ENCODE results near the gene TSTD2.

The TSTD2 gene

DNA sequence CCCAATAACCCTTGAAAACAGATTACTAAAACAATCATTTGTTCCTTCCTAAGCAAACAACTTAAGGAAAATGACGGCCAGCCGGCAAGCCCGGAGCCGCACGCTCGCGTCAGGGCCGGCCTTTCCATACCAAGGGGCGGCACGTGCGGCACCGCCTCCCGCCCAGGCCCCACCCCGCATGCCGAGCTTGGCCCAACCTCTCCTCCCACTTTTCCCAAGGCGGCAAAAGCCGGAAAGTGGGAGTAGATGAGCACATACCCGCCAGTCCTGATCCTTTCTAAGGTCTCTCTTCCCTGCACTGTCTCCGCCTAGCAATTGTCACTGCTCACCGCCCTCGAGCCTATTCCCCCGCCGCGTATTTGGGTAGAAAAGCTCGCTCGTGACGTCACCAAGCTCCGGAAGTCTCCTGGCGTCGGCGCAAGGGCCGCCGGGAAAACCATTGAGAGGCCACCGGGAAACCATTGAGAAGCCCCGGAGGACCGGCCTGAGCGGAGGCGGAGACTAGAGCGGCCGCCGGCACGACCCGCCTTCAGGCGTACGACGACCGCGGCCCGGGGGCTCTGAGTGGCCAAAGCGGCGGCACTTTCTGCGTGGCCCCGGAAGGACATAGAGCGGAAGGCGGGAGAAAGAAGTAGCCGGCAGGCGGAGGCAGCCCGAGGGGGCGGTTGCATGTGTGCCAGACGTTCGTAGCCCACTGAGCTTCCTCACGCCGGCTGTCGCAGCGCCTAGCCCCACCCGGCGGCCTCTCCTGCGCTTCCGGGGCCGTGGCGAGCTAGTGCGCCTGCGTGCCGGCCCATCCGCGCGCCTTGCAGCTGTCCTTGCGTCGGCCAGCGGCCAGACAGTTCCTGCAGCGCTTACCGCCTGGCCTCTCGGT is at the start of gene TSTD2, which contains the start of gene NCBP1:
TSS of gene TSTD2 (minus strand) at position 384 of the 874 bp plus-strand sequence. CDS start 5,806 bp downstream, outside the sequence.
TSS of gene NCBP1 (plus strand) at position 837 of the 874 bp plus-strand sequence. CDS start 61 bp downstream, outside the sequence.
- DNase-seq (ENCODE audit: low read depth) = peak; percentile 92
- TF ChIP-seq, protein P1, sequence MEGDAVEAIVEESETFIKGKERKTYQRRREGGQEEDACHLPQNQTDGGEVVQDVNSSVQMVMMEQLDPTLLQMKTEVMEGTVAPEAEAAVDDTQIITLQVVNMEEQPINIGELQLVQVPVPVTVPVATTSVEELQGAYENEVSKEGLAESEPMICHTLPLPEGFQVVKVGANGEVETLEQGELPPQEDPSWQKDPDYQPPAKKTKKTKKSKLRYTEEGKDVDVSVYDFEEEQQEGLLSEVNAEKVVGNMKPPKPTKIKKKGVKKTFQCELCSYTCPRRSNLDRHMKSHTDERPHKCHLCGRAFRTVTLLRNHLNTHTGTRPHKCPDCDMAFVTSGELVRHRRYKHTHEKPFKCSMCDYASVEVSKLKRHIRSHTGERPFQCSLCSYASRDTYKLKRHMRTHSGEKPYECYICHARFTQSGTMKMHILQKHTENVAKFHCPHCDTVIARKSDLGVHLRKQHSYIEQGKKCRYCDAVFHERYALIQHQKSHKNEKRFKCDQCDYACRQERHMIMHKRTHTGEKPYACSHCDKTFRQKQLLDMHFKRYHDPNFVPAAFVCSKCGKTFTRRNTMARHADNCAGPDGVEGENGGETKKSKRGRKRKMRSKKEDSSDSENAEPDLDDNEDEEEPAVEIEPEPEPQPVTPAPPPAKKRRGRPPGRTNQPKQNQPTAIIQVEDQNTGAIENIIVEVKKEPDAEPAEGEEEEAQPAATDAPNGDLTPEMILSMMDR (IDR thresholded peaks at IDR 0.05; ENCODE audit: control insufficient read depth, insufficient read depth, low read depth, low read length, missing control alignments) = peak; percentile 2
- peak within 1 kb of the TSS; percentile 88 for H3K4me3 ChIP-seq (ENCODE audit: control insufficient read depth, low read depth, low read length)

DNA sequence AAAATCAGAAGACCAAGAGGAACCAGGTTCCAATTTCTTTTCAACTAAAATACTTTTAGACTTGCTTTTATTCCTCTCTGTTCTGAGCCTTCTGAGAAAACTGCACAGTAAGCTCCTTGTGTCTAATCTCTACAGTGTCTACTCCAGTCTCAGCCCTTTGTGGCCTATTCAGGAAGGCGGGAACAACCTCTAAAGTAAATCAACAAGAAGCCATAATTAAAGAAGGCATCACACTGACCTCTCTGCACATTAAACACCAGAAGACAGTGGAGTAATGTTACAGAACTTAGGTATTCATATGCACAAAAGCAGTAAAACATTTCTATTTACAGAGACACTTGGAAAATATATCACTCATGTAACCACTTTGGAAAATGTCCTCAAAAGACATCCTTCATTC is 49.1 kb upstream of the TSTD2 start:
- TF ChIP-seq, protein P1 (IDR thresholded peaks at IDR 0.05; ENCODE audit: control insufficient read depth, insufficient read depth, low read depth, low read length, missing control alignments) = no peak
- DNase-seq (ENCODE audit: low read depth) = no peak

DNA sequence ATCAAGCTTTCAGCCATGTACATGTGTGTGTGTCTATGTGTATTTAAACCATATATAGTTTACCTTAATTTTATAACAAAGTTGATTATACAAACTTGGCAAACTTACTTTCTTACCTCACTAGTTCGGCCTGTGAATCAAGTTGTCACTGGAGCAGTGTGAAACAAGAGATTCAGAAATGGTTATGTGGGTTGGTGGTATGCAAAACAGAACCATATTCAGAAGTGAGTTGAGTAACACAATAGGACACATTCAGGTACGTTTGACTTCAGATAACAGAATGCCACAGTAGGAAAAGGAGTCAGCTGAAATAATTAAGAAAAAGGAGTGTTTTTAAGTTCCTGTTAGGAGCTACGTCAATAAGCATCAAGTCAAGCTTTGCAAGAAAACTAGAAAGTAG is 42.5 kb upstream of the TSTD2 start:
- DNase-seq (ENCODE audit: low read depth) = no peak
- TF ChIP-seq, protein P1 (IDR thresholded peaks at IDR 0.05; ENCODE audit: control insufficient read depth, insufficient read depth, low read depth, low read length, missing control alignments) = no peak
- no peak overlapping the region for H3K4me3 ChIP-seq (ENCODE audit: control insufficient read depth, low read depth, low read length)

More for the DNA sequence above, 49.1 kb upstream of the TSTD2 start:
- H3K4me3 ChIP-seq (ENCODE audit: control insufficient read depth, low read depth, low read length) = no peak overlapping the region

DNA sequence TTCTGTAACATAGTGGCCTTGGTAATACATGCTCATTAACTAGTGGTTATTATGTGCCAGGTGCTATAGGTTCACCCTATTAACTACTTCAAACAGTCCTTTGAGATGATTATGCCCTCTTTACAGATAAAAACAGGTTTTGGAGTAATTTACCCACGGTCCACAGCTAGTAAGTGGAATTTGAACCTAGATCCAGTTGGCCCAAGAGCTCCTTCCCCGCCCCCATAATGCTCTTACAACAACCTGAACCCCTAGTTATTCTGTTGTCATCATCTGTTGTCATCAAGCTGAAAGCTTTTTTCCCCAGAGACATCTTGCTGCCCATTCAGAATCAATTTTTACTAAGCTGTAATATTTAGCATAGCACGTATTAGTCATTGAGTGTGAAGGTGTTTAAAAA is 40.8 kb upstream of the TSTD2 start:
- DNase-seq (ENCODE audit: low read depth) = no peak
- TF ChIP-seq, protein P1 (IDR thresholded peaks at IDR 0.05; ENCODE audit: control insufficient read depth, insufficient read depth, low read depth, low read length, missing control alignments) = no peak
- H3K4me3 ChIP-seq (ENCODE audit: control insufficient read depth, low read depth, low read length) = no peak overlapping the region

DNA sequence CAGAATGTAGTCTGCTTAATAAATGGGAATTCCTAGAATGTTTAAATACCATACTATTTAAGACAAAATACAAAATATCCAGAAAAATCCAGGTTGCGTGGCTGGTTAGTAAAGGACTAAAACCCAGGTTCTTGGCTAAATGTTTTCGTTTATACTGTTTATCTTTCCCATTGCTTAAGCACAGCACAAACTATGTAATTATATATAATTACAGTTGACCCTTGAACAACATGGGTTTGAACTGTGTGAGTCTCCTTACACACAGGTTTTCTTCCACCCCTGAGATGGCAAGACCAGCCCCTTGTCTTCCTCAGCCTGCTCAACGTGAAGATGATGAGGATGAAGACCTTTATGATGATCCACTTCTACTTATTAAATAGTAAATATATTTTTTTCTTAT is 39.2 kb upstream of the TSTD2 start:
- no peak overlapping the region for H3K4me3 ChIP-seq (ENCODE audit: control insufficient read depth, low read depth, low read length)
- TF ChIP-seq, protein P1 (IDR thresholded peaks at IDR 0.05; ENCODE audit: control insufficient read depth, insufficient read depth, low read depth, low read length, missing control alignments) = no peak
- no peak for DNase-seq (ENCODE audit: low read depth)

DNA sequence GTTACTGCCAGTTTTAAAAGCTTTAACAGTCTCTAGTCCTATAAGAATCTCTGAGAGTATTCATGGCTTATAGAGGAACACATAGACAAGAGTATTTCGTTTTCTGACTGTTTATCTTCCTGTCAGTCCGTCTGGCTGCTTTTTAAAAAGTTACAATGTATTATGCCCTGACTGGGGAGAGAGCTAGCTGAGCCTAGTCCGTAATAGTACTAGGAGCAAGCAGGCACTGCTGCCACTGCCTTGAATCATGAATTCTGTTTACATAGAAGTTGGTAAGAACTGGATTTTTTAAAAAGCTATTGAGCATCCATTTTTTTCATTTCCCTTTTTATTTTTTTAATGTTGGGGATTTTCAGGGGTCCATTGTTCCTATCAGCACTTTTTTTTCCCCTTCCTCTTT is 37.4 kb upstream of the TSTD2 start:
- TF ChIP-seq, protein P1 (IDR thresholded peaks at IDR 0.05; ENCODE audit: control insufficient read depth, insufficient read depth, low read depth, low read length, missing control alignments) = no peak
- H3K4me3 ChIP-seq (ENCODE audit: control insufficient read depth, low read depth, low read length) = no peak overlapping the region
- no peak for DNase-seq (ENCODE audit: low read depth)
